ENCODE data around the gene VPS13D.

The VPS13D gene

GRCh38 chr1:12408662-12409061, 178.8 kb downstream of the VPS13D start:
- H3K27me3 ChIP-seq (ENCODE audit: insufficient read depth, low read depth): no peaks in the 10 kb centered on the region
- H3K36me3 ChIP-seq (ENCODE audit: insufficient read depth): no peaks in the 10 kb centered on the region
- H2AFZ ChIP-seq (ENCODE audit: low read depth): no peak overlapping the region
- H3K4me2 ChIP-seq: no peak overlapping the region
- H4K20me1 ChIP-seq (ENCODE audit: insufficient read depth): no peaks in the 10 kb centered on the region
- H3K4me1 ChIP-seq (ENCODE audit: low read depth, poor library complexity, severe bottlenecking): no peaks in the 10 kb centered on the region
- H3K79me2 ChIP-seq (ENCODE audit: insufficient read depth, low read depth): no peaks in the 10 kb centered on the region
- no peak overlapping the region for H3K4me3 ChIP-seq (IDR thresholded peaks at IDR 0.05; ENCODE audit: insufficient read depth, low read depth, low read length)
- no peak for TF ChIP-seq CTCF (conservative IDR thresholded peaks at IDR 0.05; ENCODE audit: low read depth, low read length)
- H3K27ac ChIP-seq: no peak overlapping the region
- H3K9ac ChIP-seq: no peak overlapping the region

DNA sequence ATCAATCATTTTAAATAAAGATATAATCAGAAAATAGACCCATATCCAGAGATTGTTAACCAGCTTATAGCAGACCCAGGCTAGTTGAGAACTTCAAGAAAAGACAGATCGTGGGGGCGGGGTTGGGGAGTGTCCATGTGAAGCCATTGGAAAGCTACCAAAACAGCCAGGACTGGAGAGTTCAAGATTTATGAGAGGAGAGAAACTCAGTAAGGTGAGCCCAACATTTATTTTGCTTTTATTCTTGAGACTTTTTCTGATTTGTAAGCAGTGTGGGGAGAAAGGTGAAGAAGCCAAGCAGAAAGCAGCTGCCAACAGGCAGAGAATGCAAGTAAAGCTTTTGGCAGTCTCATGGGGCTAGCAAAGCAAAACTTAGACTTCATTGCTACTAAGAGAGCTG, 179.9 kb downstream of the VPS13D start:
- H3K27ac ChIP-seq: no peak overlapping the region
- no peak for TF ChIP-seq CTCF (conservative IDR thresholded peaks at IDR 0.05; ENCODE audit: low read depth, low read length)
- no peaks in the 10 kb centered on the region for H3K27me3 ChIP-seq (ENCODE audit: insufficient read depth, low read depth)
- H3K79me2 ChIP-seq (ENCODE audit: insufficient read depth, low read depth): no peaks in the 10 kb centered on the region
- H3K4me3 ChIP-seq (IDR thresholded peaks at IDR 0.05; ENCODE audit: insufficient read depth, low read depth, low read length): no peak overlapping the region
- H3K36me3 ChIP-seq (ENCODE audit: insufficient read depth): no peaks in the 10 kb centered on the region
- H3K9ac ChIP-seq: no peak overlapping the region
- H3K4me1 ChIP-seq (ENCODE audit: low read depth, poor library complexity, severe bottlenecking): no peaks in the 10 kb centered on the region
- no peak overlapping the region for H3K4me2 ChIP-seq
- no peaks in the 10 kb centered on the region for H4K20me1 ChIP-seq (ENCODE audit: insufficient read depth)
- H2AFZ ChIP-seq (ENCODE audit: low read depth): no peak overlapping the region

- Histone ChIP-seq H3K36me3 (ENCODE audit: insufficient read depth) (no peaks in the 10 kb centered on the region), H2AFZ (ENCODE audit: low read depth) (no peak overlapping the region), H3K27me3 (ENCODE audit: insufficient read depth, low read depth) (no peaks in the 10 kb centered on the region), H3K4me2 (no peak overlapping the region), H3K4me3 (IDR thresholded peaks at IDR 0.05; ENCODE audit: insufficient read depth, low read depth, low read length) (no peak overlapping the region), H3K4me1 (ENCODE audit: low read depth, poor library complexity, severe bottlenecking) (no peaks in the 10 kb centered on the region), H4K20me1 (ENCODE audit: insufficient read depth) (no peaks in the 10 kb centered on the region), H3K9ac (no peak overlapping the region), H3K27ac (no peak overlapping the region), H3K79me2 (ENCODE audit: insufficient read depth, low read depth) (no peaks in the 10 kb centered on the region)
- TF ChIP-seq CTCF (conservative IDR thresholded peaks at IDR 0.05; ENCODE audit: low read depth, low read length): no peak
These were observed 180.5 kb downstream of the VPS13D start for GRCh38 chr1:12410351-12410750.

DNA sequence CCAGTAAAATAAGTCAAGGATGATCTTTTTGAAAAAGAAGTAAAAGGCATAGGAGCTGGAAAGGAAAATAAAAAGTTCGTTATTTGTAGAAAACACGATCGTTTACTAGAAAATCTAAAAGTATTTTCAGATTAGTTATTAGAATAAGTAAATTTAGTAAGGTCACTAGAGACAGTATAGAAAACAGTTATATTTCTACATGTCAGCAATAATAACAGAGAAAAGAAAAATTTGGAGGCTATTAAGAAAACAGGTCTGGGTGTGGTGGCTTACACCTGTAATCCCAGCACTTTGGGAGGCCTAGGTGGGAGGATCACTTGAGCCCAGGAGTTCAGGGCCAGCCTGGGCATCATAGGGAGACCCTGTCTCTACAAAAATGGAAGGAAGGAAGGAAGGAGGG, 181.3 kb downstream of the VPS13D start:
- Histone ChIP-seq H3K4me1 (ENCODE audit: low read depth, poor library complexity, severe bottlenecking) (no peaks in the 10 kb centered on the region), H2AFZ (ENCODE audit: low read depth) (no peak overlapping the region)
- TF ChIP-seq CTCF (conservative IDR thresholded peaks at IDR 0.05; ENCODE audit: low read depth, low read length): no peak

GRCh38 chr1:12411747-12412146, 181.9 kb downstream of the VPS13D start:
- no peaks in the 10 kb centered on the region for H3K79me2 ChIP-seq (ENCODE audit: insufficient read depth, low read depth)
- H3K4me3 ChIP-seq (IDR thresholded peaks at IDR 0.05; ENCODE audit: insufficient read depth, low read depth, low read length): no peak overlapping the region
- H4K20me1 ChIP-seq (ENCODE audit: insufficient read depth): no peaks in the 10 kb centered on the region
- H3K4me2 ChIP-seq: no peak overlapping the region
- no peak overlapping the region for H3K9ac ChIP-seq
- H3K36me3 ChIP-seq (ENCODE audit: insufficient read depth): no peaks in the 10 kb centered on the region
- no peak overlapping the region for H2AFZ ChIP-seq (ENCODE audit: low read depth)
- no peak for TF ChIP-seq CTCF (conservative IDR thresholded peaks at IDR 0.05; ENCODE audit: low read depth, low read length)
- H3K27ac ChIP-seq: no peak overlapping the region
- no peaks in the 10 kb centered on the region for H3K27me3 ChIP-seq (ENCODE audit: insufficient read depth, low read depth)
- no peaks in the 10 kb centered on the region for H3K4me1 ChIP-seq (ENCODE audit: low read depth, poor library complexity, severe bottlenecking)

More for the DNA sequence above, 181.3 kb downstream of the VPS13D start:
- Histone ChIP-seq H3K9ac (no peak overlapping the region), H3K79me2 (ENCODE audit: insufficient read depth, low read depth) (no peaks in the 10 kb centered on the region), H3K27ac (no peak overlapping the region), H3K27me3 (ENCODE audit: insufficient read depth, low read depth) (no peaks in the 10 kb centered on the region), H3K4me2 (no peak overlapping the region), H4K20me1 (ENCODE audit: insufficient read depth) (no peaks in the 10 kb centered on the region), H3K4me3 (IDR thresholded peaks at IDR 0.05; ENCODE audit: insufficient read depth, low read depth, low read length) (no peak overlapping the region), H3K36me3 (ENCODE audit: insufficient read depth) (no peaks in the 10 kb centered on the region)
